Liver (tissue), 9 donors: Measurements from ENCODE around the gene ULK4. TPM values are rescaled to one million over a fixed set of nuclear protein-coding genes. Genes with fewer than 3 reads are reported as not detected.

Experiments
- DNase-seq: peaks from one replicate; pipeline ENCODE4 v3.0.0-alpha.2; 2017; ENCODE audit warnings: low spot score
- H3K27ac ChIP-seq, 2 donors: one replicate each; pipeline ENCODE4 v1.7.0; 2013; ENCODE audit warnings: inconsistent platforms in 2 of 2, low read length in 2 of 2, control low read depth in 1 of 2, low read depth in 1 of 2, mild to moderate bottlenecking in 1 of 2
- H3K27me3 ChIP-seq, 4 donors: one replicate each; pipeline versions ENCODE4 v1.6.1 to v1.7.0; 2013; ENCODE audit warnings: low read length in 3 of 4, inconsistent platforms in 1 of 4, mild to moderate bottlenecking in 1 of 4, moderate library complexity in 1 of 4; ENCODE audit not compliant: control insufficient read depth in 4 of 4, insufficient read depth in 4 of 4
- H3K36me3 ChIP-seq, 4 donors: one replicate each; pipeline versions ENCODE4 v1.6.1 to v1.7.0; 2013; ENCODE audit warnings: low read length in 3 of 4, mild to moderate bottlenecking in 3 of 4, low read depth in 1 of 4, moderate library complexity in 1 of 4; ENCODE audit not compliant: control insufficient read depth in 4 of 4, insufficient read depth in 3 of 4
- H3K4me1 ChIP-seq, 4 donors: one replicate each; pipeline versions ENCODE4 v1.6.1 to v1.7.0; 2013; ENCODE audit warnings: low read length in 3 of 4, mild to moderate bottlenecking in 3 of 4, moderate library complexity in 1 of 4; ENCODE audit not compliant: control insufficient read depth in 4 of 4, insufficient read depth in 4 of 4
- H3K4me3 ChIP-seq, 3 donors: one replicate each; pipeline versions ENCODE4 v1.6.1 to v1.7.0; 2013; ENCODE audit warnings: low read length in 3 of 3, control low read depth in 1 of 3, low read depth in 1 of 3, mild to moderate bottlenecking in 1 of 3
- H3K9ac ChIP-seq, 2 donors: one replicate each; pipeline ENCODE4 v1.7.0; 2013; ENCODE audit warnings: low read length in 2 of 2, mild to moderate bottlenecking in 2 of 2, moderate library complexity in 2 of 2, control low read depth in 1 of 2, low read depth in 1 of 2
- H3K9me3 ChIP-seq, 4 donors: one replicate each; pipeline versions ENCODE4 v1.6.1 to v1.7.0; 2013; ENCODE audit warnings: low read length in 3 of 4; ENCODE audit not compliant: control insufficient read depth in 4 of 4
- EGR1 ChIP-seq, 2 donors: IDR thresholded peaks; 2 replicates each; pipeline ENCODE4 v1.6.1; 2016 to 2018; ENCODE audit warnings: antibody characterized with exemption in 2 of 2, low read depth in 2 of 2
- FOXA1 ChIP-seq: IDR thresholded peaks from 2 replicates; pipeline ENCODE4 v1.6.1; 2016; ENCODE audit warnings: antibody characterized with exemption
- FOXA2 ChIP-seq: IDR thresholded peaks from 2 replicates; pipeline ENCODE4 v1.6.1; 2016; ENCODE audit warnings: antibody characterized with exemption
- GABPA ChIP-seq, 2 donors: IDR thresholded peaks in 1 of 2; conservative IDR thresholded peaks in 1 of 2; 2 replicates each; pipeline ENCODE4 v1.6.1; 2016; ENCODE audit warnings: antibody characterized with exemption in 2 of 2, mild to moderate bottlenecking in 1 of 2, moderate library complexity in 1 of 2
- HNF4A ChIP-seq, 2 donors: conservative IDR thresholded peaks; 2 replicates each; pipeline ENCODE4 v1.6.1; 2016; ENCODE audit warnings: antibody characterized with exemption in 2 of 2, mild to moderate bottlenecking in 2 of 2
- HNF4G ChIP-seq: IDR thresholded peaks from 2 replicates; pipeline ENCODE4 v1.6.1; 2016; ENCODE audit warnings: antibody characterized with exemption
- JUND ChIP-seq, 2 donors: IDR thresholded peaks; 2 replicates each; pipeline ENCODE4 v1.6.1; 2016; ENCODE audit warnings: antibody characterized with exemption in 2 of 2
- NR2F2 ChIP-seq: IDR thresholded peaks from 2 replicates; pipeline ENCODE4 v1.6.1; 2016; ENCODE audit warnings: antibody characterized with exemption
- RAD21 ChIP-seq, 2 donors: IDR thresholded peaks; 2 replicates each; pipeline ENCODE4 v1.6.1; 2016; ENCODE audit warnings: antibody characterized with exemption in 2 of 2, mild to moderate bottlenecking in 2 of 2
- RXRA ChIP-seq, 2 donors: IDR thresholded peaks; 2 replicates each; pipeline ENCODE4 v1.6.1; 2017 to 2018; ENCODE audit warnings: antibody characterized with exemption in 2 of 2, mild to moderate bottlenecking in 1 of 2
- SP1 ChIP-seq: IDR thresholded peaks from 2 replicates; pipeline ENCODE4 v1.6.1; 2018; ENCODE audit warnings: antibody characterized with exemption, mild to moderate bottlenecking
- TAF1 ChIP-seq: conservative IDR thresholded peaks from 2 replicates; pipeline ENCODE4 v1.6.1; 2016; ENCODE audit warnings: antibody characterized with exemption, mild to moderate bottlenecking
- YY1 ChIP-seq: IDR thresholded peaks from 2 replicates; pipeline ENCODE4 v1.6.1; 2016; ENCODE audit warnings: antibody characterized with exemption, mild to moderate bottlenecking
- WGBS: extraction: QIAGEN DNeasy Blood & Tissue Kit; methylation state at CpG from one replicate; pipeline ENCODE4 v1.1.7; 2013; 5-methylcytosine and 5-hydroxymethylcytosine counted together
- polyA plus RNA-seq, 2 donors: library from polyadenylated mRNA; stranded (reverse) in 1 of 2; unstranded in 1 of 2; fragments of 200-250 nt in 1 of 2; fragments of >200 nt in 1 of 2; fragmentation: Nextera tagmentation in 1 of 2; extraction: Ambion mirVana in 1 of 2; gene quantifications; one replicate each; pipeline versions ENCODE4 v1.2.1 to v1.2.3, GENCODE V29; 2013 to 2015
- total RNA-seq, 2 donors: library from RNA; depleted of rRNA; stranded (reverse); fragments of >200 nt; gene quantifications; one replicate each; pipeline ENCODE4 v1.2.3, GENCODE V29; 2014
- TF ChIP-seq, protein P1 (sequence below): IDR thresholded peaks from 2 replicates; pipeline ENCODE4 v1.6.1; 2016; ENCODE audit warnings: antibody characterized with exemption
- TF ChIP-seq, protein P2 (sequence below): IDR thresholded peaks from 2 replicates; pipeline ENCODE4 v1.6.1; 2016; ENCODE audit warnings: antibody characterized with exemption
- TF ChIP-seq, protein P3 (sequence below): IDR thresholded peaks from 2 replicates; pipeline ENCODE4 v1.6.1; 2016; ENCODE audit warnings: antibody characterized with exemption, mild to moderate bottlenecking
- TF ChIP-seq, protein P4 (sequence below): fragments of 150-350 bp; IDR thresholded peaks from 2 replicates; pipeline ENCODE4 v1.5.1; 2017; ENCODE audit warnings: improper control_type of control experiment, low read depth, low read length; ENCODE audit not compliant: missing input control
- TF ChIP-seq, protein P5 (sequence below): IDR thresholded peaks from 2 replicates; pipeline ENCODE4 v1.6.1; 2016; ENCODE audit warnings: antibody characterized with exemption
- donor health status: healthy.
- donor health status: healthy.
- donor health status: healthy.
- donor health status: healthy.
- donor health status: healthy.

The ULK4 gene
- total and polyA plus RNA-seq, 4 donors: 1.1 to 11.5 (median 3.2) TPM

DNA sequence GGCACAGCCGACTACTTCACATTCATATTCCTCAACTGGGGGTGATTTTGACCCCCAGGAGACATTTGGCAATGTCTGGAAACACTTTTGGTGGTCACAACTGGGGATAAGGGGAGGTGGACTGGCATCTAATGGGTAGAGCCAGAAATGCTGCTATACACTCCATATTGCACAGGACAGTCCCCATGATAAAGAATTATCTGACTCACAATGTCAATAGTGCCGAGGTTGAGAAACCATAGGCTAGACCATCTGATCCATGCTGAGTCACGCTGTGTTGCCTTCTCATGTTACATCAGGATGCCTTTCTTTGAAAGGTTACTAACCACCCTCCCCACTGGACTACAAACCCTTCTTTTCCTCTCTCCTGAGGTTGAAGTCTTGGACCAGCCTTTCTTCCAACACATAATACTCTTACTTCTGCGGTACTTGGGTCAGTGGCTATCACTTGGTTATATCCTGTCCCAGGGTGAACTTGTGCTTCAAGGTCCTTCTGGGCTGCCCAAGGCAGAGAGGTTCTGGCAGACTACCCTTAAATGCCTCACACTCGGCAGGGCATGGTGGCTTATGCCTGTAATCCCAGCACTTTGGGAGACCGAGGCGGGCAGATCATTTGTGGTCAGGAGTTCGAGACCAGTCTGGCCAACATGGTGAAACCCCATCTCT, 693.8 kb downstream of the ULK4 start:
- Histone ChIP-seq H3K27me3 (no peaks in the 10 kb centered on the region), H3K27ac (no peak overlapping the region), H3K36me3 (peaks cover 0 to 2% (median 0%) of the 10 kb centered on the region in 4 donors), H3K9me3 (peaks cover 0 to 3% (median 1%) of the 10 kb centered on the region in 4 donors), H3K4me1 (no peaks in the 10 kb centered on the region), H3K9ac (no peak overlapping the region), H3K4me3 (no peak overlapping the region)
- no peak for DNase-seq
- WGBS: 94% methylated on average over 8 of the region's 8 CpGs
- TF ChIP-seq HNF4G (no peak), EGR1 (IDR thresholded peaks at IDR 0.05; ENCODE audit: low read depth in 2 of 2) (no peak), RAD21 (IDR thresholded peaks at IDR 0.05) (no peak), FOXA1 (no peak), FOXA2 (no peak), YY1 (no peak), SP1 (no peak), HNF4A (conservative IDR thresholded peaks at IDR 0.05) (no peak), RXRA (IDR thresholded peaks at IDR 0.05) (no peak), GABPA (IDR thresholded peaks at IDR 0.05 in 1 of 2, conservative IDR thresholded peaks at IDR 0.05 in 1 of 2) (no peak)
- TF ChIP-seq, protein P1, sequence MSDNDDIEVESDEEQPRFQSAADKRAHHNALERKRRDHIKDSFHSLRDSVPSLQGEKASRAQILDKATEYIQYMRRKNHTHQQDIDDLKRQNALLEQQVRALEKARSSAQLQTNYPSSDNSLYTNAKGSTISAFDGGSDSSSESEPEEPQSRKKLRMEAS: no peak
- TF ChIP-seq, protein P2, sequence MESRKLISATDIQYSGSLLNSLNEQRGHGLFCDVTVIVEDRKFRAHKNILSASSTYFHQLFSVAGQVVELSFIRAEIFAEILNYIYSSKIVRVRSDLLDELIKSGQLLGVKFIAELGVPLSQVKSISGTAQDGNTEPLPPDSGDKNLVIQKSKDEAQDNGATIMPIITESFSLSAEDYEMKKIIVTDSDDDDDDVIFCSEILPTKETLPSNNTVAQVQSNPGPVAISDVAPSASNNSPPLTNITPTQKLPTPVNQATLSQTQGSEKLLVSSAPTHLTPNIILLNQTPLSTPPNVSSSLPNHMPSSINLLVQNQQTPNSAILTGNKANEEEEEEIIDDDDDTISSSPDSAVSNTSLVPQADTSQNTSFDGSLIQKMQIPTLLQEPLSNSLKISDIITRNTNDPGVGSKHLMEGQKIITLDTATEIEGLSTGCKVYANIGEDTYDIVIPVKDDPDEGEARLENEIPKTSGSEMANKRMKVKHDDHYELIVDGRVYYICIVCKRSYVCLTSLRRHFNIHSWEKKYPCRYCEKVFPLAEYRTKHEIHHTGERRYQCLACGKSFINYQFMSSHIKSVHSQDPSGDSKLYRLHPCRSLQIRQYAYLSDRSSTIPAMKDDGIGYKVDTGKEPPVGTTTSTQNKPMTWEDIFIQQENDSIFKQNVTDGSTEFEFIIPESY: no peak

DNA sequence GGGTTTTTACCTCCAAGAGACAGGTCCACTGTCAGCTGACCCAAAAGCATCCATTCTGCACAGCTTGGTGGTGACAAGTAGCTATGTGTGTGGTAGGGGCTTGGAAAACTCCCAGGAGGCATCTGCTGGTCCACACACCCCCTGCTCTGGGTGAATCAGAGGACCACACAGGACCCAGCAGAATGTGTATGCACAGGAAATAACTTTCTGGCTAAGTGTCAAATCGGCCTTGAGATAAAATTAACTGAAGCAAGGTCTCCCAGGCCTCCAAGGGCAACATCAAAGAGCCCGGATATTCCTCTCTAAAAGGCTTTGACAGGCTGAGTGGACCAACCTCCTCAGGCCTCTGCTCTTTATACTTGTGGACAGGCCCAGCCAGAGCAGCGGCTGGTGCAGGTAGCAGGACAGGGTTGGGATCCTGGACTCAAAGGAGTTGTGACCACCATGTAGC, 696.1 kb downstream of the ULK4 start:
- TF ChIP-seq NR2F2 (no peak), RAD21 (IDR thresholded peaks at IDR 0.05) (no peak), SP1 (no peak), JUND (IDR thresholded peaks at IDR 0.05) (no peak), EGR1 (IDR thresholded peaks at IDR 0.05; ENCODE audit: low read depth in 2 of 2) (no peak), FOXA2 (no peak), FOXA1 (no peak), TAF1 (no peak), HNF4A (conservative IDR thresholded peaks at IDR 0.05) (no peak)
- TF ChIP-seq, protein P3, sequence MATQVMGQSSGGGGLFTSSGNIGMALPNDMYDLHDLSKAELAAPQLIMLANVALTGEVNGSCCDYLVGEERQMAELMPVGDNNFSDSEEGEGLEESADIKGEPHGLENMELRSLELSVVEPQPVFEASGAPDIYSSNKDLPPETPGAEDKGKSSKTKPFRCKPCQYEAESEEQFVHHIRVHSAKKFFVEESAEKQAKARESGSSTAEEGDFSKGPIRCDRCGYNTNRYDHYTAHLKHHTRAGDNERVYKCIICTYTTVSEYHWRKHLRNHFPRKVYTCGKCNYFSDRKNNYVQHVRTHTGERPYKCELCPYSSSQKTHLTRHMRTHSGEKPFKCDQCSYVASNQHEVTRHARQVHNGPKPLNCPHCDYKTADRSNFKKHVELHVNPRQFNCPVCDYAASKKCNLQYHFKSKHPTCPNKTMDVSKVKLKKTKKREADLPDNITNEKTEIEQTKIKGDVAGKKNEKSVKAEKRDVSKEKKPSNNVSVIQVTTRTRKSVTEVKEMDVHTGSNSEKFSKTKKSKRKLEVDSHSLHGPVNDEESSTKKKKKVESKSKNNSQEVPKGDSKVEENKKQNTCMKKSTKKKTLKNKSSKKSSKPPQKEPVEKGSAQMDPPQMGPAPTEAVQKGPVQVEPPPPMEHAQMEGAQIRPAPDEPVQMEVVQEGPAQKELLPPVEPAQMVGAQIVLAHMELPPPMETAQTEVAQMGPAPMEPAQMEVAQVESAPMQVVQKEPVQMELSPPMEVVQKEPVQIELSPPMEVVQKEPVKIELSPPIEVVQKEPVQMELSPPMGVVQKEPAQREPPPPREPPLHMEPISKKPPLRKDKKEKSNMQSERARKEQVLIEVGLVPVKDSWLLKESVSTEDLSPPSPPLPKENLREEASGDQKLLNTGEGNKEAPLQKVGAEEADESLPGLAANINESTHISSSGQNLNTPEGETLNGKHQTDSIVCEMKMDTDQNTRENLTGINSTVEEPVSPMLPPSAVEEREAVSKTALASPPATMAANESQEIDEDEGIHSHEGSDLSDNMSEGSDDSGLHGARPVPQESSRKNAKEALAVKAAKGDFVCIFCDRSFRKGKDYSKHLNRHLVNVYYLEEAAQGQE: no peak
- TF ChIP-seq, protein P1: no peak
- TF ChIP-seq, protein P4, sequence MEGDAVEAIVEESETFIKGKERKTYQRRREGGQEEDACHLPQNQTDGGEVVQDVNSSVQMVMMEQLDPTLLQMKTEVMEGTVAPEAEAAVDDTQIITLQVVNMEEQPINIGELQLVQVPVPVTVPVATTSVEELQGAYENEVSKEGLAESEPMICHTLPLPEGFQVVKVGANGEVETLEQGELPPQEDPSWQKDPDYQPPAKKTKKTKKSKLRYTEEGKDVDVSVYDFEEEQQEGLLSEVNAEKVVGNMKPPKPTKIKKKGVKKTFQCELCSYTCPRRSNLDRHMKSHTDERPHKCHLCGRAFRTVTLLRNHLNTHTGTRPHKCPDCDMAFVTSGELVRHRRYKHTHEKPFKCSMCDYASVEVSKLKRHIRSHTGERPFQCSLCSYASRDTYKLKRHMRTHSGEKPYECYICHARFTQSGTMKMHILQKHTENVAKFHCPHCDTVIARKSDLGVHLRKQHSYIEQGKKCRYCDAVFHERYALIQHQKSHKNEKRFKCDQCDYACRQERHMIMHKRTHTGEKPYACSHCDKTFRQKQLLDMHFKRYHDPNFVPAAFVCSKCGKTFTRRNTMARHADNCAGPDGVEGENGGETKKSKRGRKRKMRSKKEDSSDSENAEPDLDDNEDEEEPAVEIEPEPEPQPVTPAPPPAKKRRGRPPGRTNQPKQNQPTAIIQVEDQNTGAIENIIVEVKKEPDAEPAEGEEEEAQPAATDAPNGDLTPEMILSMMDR: no peak
- TF ChIP-seq, protein P5, sequence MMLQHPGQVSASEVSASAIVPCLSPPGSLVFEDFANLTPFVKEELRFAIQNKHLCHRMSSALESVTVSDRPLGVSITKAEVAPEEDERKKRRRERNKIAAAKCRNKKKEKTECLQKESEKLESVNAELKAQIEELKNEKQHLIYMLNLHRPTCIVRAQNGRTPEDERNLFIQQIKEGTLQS: no peak
- DNase-seq: no peak

More for the DNA sequence above, 696.1 kb downstream of the ULK4 start:
- H3K9ac ChIP-seq: no peak overlapping the region
- H3K9me3 ChIP-seq: no peaks in the 10 kb centered on the region
- WGBS: 68% methylated on average over 3 of the region's 3 CpGs
- no peaks in the 10 kb centered on the region for H3K36me3 ChIP-seq
- H3K27ac ChIP-seq: no peak overlapping the region
- H3K4me3 ChIP-seq: no peak overlapping the region
- H3K27me3 ChIP-seq: no peaks in the 10 kb centered on the region
- no peaks in the 10 kb centered on the region for H3K4me1 ChIP-seq
